Loucy (cell line): ENCODE data around the gene DLGAP4.

Experiments used
- H2AFZ ChIP-seq: fragments of 200-600 bp; sonication (generic); 2 replicates; pipeline ENCODE4 v1.6.0; 2016; ENCODE audit warnings: antibody characterized with exemption, mild to moderate bottlenecking, low read length, moderate library complexity
- H3F3A ChIP-seq: fragments of 200-600 bp; 2 replicates; pipeline ENCODE4 v1.6.0; 2016; ENCODE audit warnings: antibody characterized with exemption, low read depth, mild to moderate bottlenecking
- H3K27me3 ChIP-seq: fragments of 200-600 bp; sonication (generic); 2 replicates; pipeline ENCODE4 v1.6.1; 2014; ENCODE audit warnings: low read length, mild to moderate bottlenecking; ENCODE audit not compliant: insufficient read depth, poor library complexity, severe bottlenecking
- H3K36me3 ChIP-seq: fragments of 200-600 bp; sonication (generic); 2 replicates; pipeline ENCODE4 v1.6.1; 2016; ENCODE audit warnings: low read length; ENCODE audit not compliant: insufficient read depth
- H3K4me1 ChIP-seq: fragments of 200-600 bp; sonication (generic); 2 replicates; pipeline ENCODE4 v1.5.1; 2014; ENCODE audit warnings: low read length, mild to moderate bottlenecking; ENCODE audit not compliant: insufficient read depth, poor library complexity, severe bottlenecking
- H3K4me2 ChIP-seq: fragments of 200-600 bp; sonication (generic); 2 replicates; pipeline ENCODE4 v1.6.0; 2014; ENCODE audit warnings: antibody characterized with exemption, low read length, low read depth, mild to moderate bottlenecking; ENCODE audit not compliant: poor library complexity, severe bottlenecking
- H3K4me3 ChIP-seq: fragments of 200-600 bp; sonication (generic); 2 replicates; pipeline ENCODE4 v1.5.1; 2014; ENCODE audit warnings: low read length, mild to moderate bottlenecking, mixed read lengths; ENCODE audit not compliant: poor library complexity, severe bottlenecking
- H3K79me2 ChIP-seq: fragments of 200-600 bp; sonication (generic); 2 replicates; pipeline ENCODE4 v1.6.1; 2014; ENCODE audit warnings: low read length; ENCODE audit not compliant: insufficient read depth
- H3K9ac ChIP-seq: fragments of 200-600 bp; sonication (generic); 2 replicates; pipeline ENCODE4 v1.6.0; 2014; ENCODE audit warnings: mild to moderate bottlenecking, low read depth, low read length, moderate library complexity; ENCODE audit not compliant: poor library complexity, severe bottlenecking
- H3K9me2 ChIP-seq: fragments of 200-600 bp; sonication (generic); replicated peaks from 2 replicates; pipeline ENCODE4 v1.6.1; 2016; ENCODE audit warnings: low read depth, low read length, mixed read lengths
- H3K9me3 ChIP-seq: fragments of 200-600 bp; sonication (generic); 2 replicates; pipeline ENCODE4 v1.6.1; 2014; ENCODE audit warnings: mild to moderate bottlenecking, antibody characterized with exemption, low read length, low read depth; ENCODE audit not compliant: insufficient read depth
- H4K20me1 ChIP-seq: fragments of 200-600 bp; sonication (generic); 2 replicates; pipeline ENCODE4 v1.6.0; 2014; ENCODE audit warnings: antibody characterized with exemption, low read length, mild to moderate bottlenecking; ENCODE audit not compliant: insufficient read depth, poor library complexity, severe bottlenecking
- CTCF ChIP-seq: fragments of 200-600 bp; sonication (generic); conservative IDR thresholded peaks from 2 replicates; pipeline ENCODE4 v1.5.1; 2014; ENCODE audit warnings: mild to moderate bottlenecking, antibody characterized with exemption, low read length
- EZH2phosphoT487 ChIP-seq: fragments of 200-600 bp; IDR thresholded peaks from 2 replicates; pipeline ENCODE4 v1.6.1; 2018; ENCODE audit warnings: antibody characterized with exemption, mild to moderate bottlenecking, moderate library complexity, borderline replicate concordance

Gene DLGAP4

GRCh38 chr20:36574366-36575135 lies 268.4 kb downstream of the DLGAP4 start:
- H3K4me2 ChIP-seq = peak overlapping the region; percentile 89
- H3K4me1 ChIP-seq = peaks cover 41% of the 10 kb centered on the region
- peaks cover 6% of the 10 kb centered on the region for H3K27me3 ChIP-seq
- peak overlapping the region; percentile 81 for H2AFZ ChIP-seq
- no peak for TF ChIP-seq EZH2phosphoT487
- no peak for TF ChIP-seq CTCF
- H3F3A ChIP-seq = peaks cover 18% of the 10 kb centered on the region
- peaks cover 54% of the 10 kb centered on the region for H3K79me2 ChIP-seq
- no peaks in the 10 kb centered on the region for H3K9me3 ChIP-seq
- H3K9ac ChIP-seq = peak overlapping the region; percentile 100
- no peaks in the 10 kb centered on the region for H3K9me2 ChIP-seq
- peak overlapping the region; percentile 99 for H3K4me3 ChIP-seq
- peaks cover 13% of the 10 kb centered on the region; the same call in 1 of the 2 replicates for H3K36me3 ChIP-seq
- H4K20me1 ChIP-seq = peaks cover 34% of the 10 kb centered on the region

DNA sequence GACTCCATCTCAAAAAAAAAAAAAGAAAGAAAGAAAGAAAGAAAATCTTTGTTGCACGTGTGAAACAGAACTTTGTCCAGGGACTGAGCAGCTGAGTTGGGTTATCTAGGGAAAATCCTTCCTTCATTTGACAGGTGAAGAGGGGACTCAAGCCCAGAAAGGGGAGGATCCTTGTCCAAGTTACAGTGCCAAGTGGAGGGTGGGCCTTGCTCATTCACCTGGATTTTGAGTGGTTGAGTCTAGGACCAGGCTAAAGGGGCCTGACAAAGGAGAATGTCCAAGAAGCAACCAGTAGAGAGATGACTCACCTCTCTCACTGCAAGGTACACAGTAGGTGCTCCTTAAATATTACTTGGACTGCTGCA lies 269.9 kb downstream of the DLGAP4 start:
- Histone ChIP-seq H3K79me2 (peaks cover 57% of the 10 kb centered on the region), H3K9ac (no peak overlapping the region), H3K9me3 (no peaks in the 10 kb centered on the region), H2AFZ (no peak overlapping the region), H3K4me3 (peak overlapping the region; percentile 99), H3F3A (peaks cover 18% of the 10 kb centered on the region), H3K4me1 (peaks cover 41% of the 10 kb centered on the region), H3K9me2 (no peaks in the 10 kb centered on the region), H3K27me3 (peaks cover 6% of the 10 kb centered on the region), H4K20me1 (peaks cover 38% of the 10 kb centered on the region), H3K4me2 (peak overlapping the region; percentile 89), H3K36me3 (peaks cover 26% of the 10 kb centered on the region; the same call in 1 of the 2 replicates)
- TF ChIP-seq CTCF = no peak
- TF ChIP-seq EZH2phosphoT487 = no peak
